Fibroblast of upper back skin (primary cell): ENCODE results near the gene GNA12.
"Not testable (repeated sequence)": the region's sequence is repeated elsewhere in the genome, so short reads cannot be mapped to it uniquely, and the experiment has no call there.

ENCODE experiments used
- DNase-seq: peaks from one replicate; pipeline ENCODE4 v3.0.0-alpha.2; 2013

GNA12 gene

DNA sequence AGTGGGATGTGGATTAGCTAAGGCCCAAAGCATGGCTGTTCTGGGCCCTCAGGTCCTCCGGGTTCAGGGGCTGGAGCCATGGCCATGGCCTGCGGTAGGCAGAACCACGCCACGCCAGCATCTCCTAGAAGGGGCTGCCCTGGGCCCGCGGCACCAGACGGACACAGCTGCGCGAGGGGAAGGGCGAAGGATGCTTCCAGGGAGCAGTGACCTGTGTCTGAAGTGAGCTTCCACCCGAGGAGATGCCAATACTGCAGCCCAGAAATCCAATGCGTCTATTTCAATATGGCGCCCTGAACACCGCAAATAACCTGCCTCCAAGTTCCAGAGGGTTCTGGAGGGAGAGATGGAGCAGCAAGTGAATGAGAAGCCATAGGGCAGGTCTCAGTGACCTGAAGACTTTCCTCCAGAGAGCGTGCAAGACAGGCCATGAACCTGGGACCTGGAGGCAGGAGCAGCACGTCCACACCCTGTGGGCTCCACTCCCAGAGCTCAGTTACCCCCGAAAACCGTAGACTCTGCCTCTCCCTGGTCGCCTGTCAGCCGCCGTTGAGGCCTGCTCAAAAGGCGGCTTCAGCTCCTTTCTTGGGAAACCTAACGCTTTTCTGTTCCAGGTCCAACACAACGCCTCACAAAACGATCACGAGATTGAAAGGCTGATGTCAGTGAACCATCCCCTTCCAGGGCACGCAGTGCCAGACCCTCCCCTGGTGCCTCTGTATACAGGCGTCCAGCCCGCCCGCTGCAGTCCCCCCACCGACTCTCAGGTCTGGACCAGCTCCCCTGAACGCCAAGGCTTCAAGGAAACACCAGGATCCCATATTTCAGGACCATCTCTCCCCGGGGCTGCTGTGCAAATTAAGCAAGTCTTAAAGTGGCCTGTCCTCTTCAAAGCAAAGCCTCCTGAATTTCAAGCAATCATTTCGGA lies 118.7 kb downstream of the GNA12 start:
- DNase-seq, result no peak

DNA sequence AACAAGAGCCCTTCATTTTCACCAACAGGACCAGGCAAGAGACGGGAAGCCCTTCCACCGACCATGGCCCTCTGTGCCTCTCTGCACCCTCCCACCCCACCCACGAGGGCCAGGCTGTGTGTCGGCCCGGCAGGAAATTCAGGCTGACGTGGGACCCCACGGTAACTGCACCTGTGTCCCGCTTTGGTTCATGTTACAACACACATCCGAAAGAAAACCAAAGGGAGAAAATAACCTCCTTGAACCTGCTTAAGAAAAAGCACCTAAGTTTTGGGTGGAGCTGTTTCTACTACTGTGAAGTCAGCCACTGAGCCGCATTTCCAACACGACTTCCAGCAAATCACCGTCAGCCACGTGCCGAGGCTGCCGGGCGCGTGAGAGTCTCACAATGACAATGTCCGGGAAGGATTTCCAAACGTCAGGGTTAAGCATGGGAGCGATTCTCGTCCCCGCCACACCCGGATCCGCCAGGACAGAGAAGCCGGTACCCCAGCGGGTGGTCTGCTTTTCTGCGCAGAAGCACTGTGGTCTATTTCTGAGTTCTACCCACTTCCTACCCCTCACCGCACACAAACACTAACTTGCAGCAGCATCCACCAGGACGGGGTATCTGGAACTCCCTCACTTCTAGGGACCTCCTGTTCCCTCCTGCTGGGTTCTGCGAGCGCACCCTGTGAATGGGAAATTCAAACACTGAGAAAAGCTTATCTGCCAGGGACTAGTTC lies 119.5 kb downstream of the GNA12 start:
- DNase-seq, result no peak

DNA sequence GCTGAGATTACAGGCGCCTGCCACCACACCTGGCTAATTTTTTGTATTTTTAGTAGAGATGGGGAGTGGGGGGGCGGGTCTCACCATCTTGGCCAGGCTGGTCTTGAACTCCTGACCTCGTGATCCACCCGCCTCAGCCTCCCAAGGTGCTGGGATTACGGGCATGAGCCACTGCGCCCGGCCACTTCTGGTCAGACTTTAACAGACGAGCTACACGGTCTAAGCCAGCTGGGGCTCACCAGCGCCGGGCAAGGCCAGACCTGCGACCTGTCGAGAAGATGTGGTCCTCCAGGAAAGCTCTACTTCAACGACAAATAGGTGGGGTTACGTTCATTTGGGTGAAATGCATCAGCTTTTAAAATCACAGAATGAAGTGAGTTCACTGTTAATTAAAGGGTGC lies 120.1 kb downstream of the GNA12 start:
- not testable (repeated sequence) for DNase-seq

DNA sequence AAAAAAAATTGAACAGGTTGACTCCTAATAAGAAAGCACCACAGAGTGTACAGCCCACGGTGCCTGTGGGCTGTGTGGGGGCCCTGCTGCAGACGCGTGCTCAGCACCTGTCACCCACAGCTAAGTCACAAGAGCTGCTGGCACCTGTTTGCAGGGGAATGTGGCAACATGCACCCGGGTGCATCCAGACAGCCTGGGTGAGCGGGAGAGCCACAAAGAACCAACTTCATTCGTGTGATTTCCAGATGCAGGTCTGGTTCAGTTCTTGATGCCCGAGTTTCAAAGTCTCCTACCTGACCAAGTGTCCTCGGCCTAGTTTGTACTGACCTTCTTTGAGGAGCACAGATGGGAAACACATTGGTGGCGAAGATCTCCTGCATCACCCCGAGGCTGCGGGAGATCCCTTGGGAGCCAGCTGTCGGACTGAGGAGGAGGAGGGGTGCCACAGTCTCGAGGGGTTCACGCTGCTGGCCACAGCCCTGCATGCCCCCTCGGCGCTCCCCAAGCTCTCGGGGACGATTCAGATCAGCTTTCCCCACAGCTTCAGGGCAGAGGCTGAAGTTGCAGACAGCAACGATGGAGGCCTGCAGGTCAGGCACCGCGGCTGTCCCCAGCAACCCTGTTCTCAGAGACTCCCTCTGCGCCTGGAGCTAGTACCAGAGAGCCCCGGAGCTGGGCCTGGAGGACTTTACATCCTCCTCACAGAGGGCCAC lies 120.8 kb downstream of the GNA12 start:
- no peak for DNase-seq

DNA sequence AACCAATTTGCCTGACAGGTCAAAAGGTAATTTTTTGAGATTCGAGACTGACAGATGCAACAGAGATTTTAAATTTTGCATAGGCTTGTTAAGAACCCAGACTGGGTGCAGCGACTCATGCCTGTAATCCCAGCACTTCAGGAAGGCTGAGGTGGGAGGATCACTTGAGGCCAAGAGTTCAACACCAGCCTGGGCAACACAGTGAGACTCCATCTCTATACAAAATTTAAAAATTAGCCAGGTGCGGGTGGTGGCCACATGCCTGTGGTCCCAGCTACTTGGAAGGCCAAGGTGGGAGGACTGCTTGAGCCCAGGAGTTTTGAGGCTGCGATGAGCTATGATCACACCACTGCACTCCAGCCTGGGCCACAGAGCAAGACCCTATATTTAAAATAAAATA lies 121.5 kb downstream of the GNA12 start:
- no peak for DNase-seq

GRCh38 chr7:2721842-2722241 lies 122.3 kb downstream of the GNA12 start:
- no peak for DNase-seq

- DNase-seq, result no peak
These were observed 124.1 kb downstream of the GNA12 start for GRCh38 chr7:2720024-2720423.

- DNase-seq, result no peak
These were observed 125.1 kb downstream of the GNA12 start for GRCh38 chr7:2719007-2719406.

GRCh38 chr7:2718296-2718965 lies 125.7 kb downstream of the GNA12 start:
- DNase-seq, result no peak

DNA sequence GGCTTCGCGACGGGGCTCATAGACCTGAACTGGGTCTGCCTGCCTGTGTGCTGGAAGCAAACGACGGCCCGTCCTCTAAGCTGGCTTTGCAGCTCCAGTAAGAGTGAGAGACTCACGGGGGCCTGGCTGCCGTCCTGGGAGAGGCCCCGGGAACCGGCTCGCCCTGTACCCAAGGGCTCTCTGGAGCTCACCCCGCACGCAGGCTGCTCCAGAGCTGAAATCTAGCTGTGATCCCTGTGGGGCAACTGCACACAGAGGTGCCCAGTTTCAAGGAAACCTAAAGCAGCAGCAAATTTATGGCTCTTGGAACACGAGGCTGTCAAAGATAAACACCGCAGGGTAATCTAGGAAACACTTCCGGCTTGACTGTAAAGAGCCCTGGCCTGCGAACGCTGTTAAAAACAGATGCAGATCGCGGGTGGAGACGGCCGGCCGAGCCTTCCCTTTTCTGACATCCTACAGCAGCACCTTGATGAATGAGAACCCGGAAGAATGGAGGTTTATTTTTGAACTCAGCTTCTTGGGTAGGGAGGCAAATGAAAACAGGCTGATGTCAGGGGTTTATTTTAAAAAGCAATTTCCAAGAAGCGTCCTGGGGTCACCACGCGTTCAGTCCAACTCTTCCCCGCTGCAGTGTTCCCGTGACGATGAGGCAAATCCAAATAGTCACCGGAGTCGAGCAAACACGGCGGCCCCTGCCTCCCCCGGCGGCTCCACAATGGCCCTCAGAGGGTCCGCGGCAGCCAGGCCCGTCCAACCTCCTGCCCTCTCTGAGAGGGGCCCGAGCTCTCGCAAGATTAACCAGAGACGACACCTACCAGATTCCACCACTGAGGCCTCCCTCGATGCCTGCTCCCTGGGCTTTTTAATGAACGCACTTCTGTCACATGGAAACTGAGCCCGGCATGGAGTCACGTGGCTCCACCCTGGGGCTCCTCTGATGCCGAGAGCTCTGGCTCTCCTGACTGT lies 126.5 kb downstream of the GNA12 start:
- DNase-seq, result peak; percentile 21

- no peak for DNase-seq
These were observed 127.2 kb downstream of the GNA12 start for GRCh38 chr7:2716906-2717292.

- no peak for DNase-seq
These were observed 127.6 kb downstream of the GNA12 start for GRCh38 chr7:2716488-2716887.

DNA sequence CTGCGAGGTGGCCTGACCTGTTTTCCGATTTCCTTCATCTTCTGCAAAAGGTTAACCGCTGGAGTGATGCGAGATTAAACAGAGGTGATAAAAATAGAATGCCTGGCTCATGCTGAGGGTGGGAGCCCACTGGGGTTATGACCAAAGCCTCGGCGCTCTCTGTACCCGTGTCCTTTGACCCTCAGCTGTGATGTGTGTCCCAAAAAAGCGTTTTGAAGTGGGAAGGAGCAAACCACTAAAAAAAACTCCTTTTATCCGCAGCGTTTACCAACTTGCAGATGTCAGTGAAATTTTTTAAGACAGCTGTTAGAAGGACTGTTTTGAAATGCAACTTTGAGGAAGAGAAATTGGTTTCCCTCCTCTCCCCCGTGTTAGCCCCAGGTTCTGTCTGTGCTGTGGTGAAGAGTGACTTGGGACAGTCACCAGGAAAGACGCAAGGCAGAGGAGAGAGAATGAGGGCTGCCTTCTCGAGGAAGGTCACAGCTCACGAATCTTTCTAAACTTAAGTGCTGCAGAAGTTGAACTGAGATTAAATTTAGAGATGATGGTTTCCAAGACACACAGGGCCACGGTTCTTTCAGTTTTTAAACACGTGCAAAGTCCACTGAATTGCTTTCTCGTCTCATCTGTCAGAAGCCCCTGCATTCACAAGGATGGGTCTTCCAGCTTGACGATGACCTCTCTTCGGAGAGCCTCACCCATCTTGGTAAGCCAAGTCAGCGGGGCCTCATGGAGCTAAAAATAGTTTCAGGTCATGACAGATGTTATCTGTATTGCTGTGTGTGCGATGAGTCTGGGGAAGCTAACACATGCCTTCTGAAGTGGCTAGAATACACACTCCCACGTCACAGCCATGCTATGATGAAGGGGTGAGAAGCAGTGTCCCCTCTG lies 128.5 kb downstream of the GNA12 start:
- peak; percentile 24 for DNase-seq

DNA sequence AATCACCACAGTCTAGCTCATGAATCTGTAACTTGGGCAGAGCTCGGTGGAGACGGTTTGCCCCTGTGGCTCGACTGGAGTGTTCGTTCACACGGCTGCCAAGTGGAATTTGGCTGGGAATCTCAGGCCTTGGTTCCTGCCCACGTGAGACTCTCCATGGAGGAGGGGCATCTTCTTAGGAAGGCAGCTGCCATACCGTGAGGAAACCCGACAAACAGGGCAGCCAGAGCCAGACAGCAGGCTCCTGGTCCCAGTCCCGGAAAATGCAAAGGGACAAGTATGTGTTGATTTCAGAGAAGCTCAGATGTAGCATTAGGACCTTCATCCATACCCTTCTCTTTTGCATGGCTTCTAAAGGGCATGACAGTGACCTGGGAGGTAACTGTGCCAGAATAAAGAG lies 129.5 kb downstream of the GNA12 start:
- no peak for DNase-seq

GRCh38 chr7:2713978-2714377 lies 130.1 kb downstream of the GNA12 start:
- DNase-seq, result no peak

GRCh38 chr7:2713370-2713769 lies 130.7 kb downstream of the GNA12 start:
- no peak for DNase-seq

DNA sequence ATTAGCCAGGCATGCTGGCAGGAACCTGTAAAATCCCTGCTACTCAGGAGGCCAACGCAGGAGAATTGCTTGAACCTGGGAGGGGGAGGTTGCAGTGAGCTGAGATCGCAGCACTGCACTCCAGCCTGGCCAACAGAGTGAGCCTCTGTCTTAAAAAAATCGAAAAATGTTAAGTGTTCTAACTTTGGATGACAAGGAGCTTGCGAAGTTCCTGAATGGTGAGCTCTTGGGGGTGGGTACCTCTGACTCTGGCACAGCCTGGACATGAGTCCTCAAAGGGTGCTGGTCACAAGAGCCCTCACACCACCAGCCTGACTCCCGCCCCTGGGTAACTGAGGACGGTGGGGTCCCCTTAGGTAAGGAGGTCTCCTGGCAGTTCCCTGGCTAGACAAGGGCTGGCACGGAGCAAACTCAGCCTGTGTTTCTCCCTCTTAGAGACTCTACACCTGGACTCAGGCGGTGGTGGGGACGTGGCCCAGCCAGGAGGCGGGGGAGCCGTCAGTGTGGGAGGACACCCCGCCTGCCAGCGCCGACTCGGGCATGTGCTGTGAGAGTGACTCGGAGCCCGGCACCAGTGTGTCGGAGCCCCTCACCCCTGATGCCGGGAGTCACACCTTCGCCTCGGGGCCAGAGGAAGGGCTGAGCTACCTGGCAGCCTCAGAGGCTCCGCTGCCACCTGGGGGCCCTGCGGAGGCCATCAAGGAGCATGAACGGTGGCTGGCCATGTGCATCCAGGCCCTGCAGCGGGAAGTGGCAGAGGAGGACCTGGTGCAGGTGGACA lies 132.0 kb downstream of the GNA12 start:
- DNase-seq, result no peak

DNA sequence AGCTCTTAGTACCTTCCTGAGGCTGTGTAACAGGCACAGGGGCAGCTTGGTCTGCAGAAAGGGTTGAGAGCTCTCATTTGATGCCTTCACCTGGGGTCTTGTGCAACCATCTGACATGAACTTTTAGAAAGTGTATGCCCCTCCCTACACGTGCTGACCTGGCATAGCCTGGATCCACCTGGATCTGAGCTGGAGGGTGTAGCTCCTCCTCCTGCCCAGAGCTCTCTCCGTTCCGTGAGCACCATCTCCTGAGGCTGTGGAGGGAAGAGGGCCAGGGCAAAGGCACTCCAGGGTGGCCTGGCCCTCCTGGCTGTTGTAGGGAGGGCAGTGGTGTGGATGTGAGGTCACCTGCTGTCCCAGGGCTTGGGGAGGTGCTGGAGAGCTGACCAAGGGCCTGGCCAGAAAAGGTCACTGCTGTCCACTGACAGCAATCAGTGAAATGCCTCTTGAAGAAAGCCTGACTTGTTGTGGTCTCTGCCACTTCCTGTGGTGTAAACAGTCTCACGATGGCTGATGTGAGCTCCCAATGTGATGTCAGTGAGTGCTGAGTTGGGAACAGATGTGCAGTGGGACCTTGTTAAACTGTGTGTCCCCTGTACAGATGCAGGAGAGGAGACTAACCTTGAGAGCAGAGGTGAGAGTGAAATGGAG lies 133.1 kb downstream of the GNA12 start:
- no peak for DNase-seq

DNA sequence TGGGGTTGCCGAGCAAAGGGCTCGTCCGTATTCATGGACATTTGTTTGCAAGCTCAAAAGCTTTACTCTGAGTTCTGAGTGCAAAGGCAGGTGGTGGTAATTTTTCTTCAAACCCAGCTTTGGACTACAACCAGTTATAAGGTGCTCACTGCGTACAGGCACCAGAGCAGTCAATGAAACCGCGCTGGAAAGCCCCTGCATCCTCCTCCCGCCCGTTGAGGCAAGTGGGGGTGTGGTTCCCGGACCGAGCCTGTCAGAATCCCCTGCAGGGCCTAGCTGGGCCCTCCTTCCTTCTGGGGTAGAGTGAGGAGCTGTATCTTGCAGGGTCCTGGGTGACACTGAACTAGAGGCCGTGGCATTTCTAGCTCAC lies 133.8 kb downstream of the GNA12 start:
- DNase-seq, result no peak
